Measurements from ENCODE around the gene ZMAT3. TPM values are rescaled to one million over a fixed set of nuclear protein-coding genes. Genes with fewer than 3 reads are reported as not detected.
A peak's percentile ranks its signal among the peaks of the same experiment; 100 is the strongest.

Gene ZMAT3
- polyA plus RNA-seq, 1 of the 3 experiments (the other 2 are of a cell fraction) = 11.9 TPM

- H3K27me3 ChIP-seq (ENCODE audit: insufficient read depth) = no peaks in the 10 kb centered on the region
- no peak overlapping the region for H2AFZ ChIP-seq (ENCODE audit: low read depth)
- no peaks in the 10 kb centered on the region for H3K79me2 ChIP-seq (ENCODE audit: insufficient read depth)
- H3F3A ChIP-seq (replicated peaks; ENCODE audit: insufficient read depth) = no peaks in the 10 kb centered on the region
- no peak overlapping the region for H3K9ac ChIP-seq
- TF ChIP-seq GATA2 (CRISPR knock-in tag; IDR thresholded peaks at IDR 0.05) (no peak), RAD21 (IDR thresholded peaks at IDR 0.05; ENCODE audit: low read length) (no peak), CTCF (IDR thresholded peaks at IDR 0.05) (no peak), MAX (IDR thresholded peaks at IDR 0.05; ENCODE audit: low read depth) (no peak), EP300 (IDR thresholded peaks at IDR 0.05; ENCODE audit: borderline replicate concordance in 1 of 2, low read depth in 1 of 2, low read length in 1 of 2) (no peak), NFIC (IDR thresholded peaks at IDR 0.05; ENCODE audit: borderline replicate concordance) (no peak), ELF1 (IDR thresholded peaks at IDR 0.05) (no peak), YY1 (IDR thresholded peaks at IDR 0.05; ENCODE audit: low read depth) (no peak), TCF12 (IDR thresholded peaks at IDR 0.05) (no peak), POLR2AphosphoS5 (IDR thresholded peaks at IDR 0.05; ENCODE audit: low read depth, low read length) (no peak), USF1 (IDR thresholded peaks at IDR 0.05; ENCODE audit: borderline replicate concordance, low read depth) (no peak)
- H3K27ac ChIP-seq (ENCODE audit: low read depth in 2 of 2, low read length in 1 of 2) = no peak overlapping the region
- no peaks in the 10 kb centered on the region for H3K9me2 ChIP-seq
- H3K9me3 ChIP-seq = no peaks in the 10 kb centered on the region
- POLR2A ChIA-PET = no interaction called here
- CTCF ChIA-PET = interaction anchor here (1.2 to 3.4 kb wide), 4 partner anchors 8 to 648 kb away, joined by 3 to 24 read pairs (median 4); partner anchors contain the start of gene ZMAT3
- H3K4me3 ChIP-seq (ENCODE audit: low read depth in 2 of 2, low read length in 1 of 2) = no peak overlapping the region
- no peaks in the 10 kb centered on the region for H3K36me3 ChIP-seq (replicated peaks in 1 of 2; ENCODE audit: control insufficient read depth in 1 of 2, insufficient read depth in 2 of 2, low read length in 1 of 2)
- no peaks in the 10 kb centered on the region for H4K20me1 ChIP-seq (ENCODE audit: insufficient read depth)
- DNase-seq = no peak
- no peaks in the 10 kb centered on the region for H3K4me1 ChIP-seq (ENCODE audit: control insufficient read depth in 1 of 2, insufficient read depth in 2 of 2, low read depth in 1 of 2, low read length in 1 of 2)
- no peak overlapping the region for H3K4me2 ChIP-seq
- 38% methylated on average over 2 of the region's 2 CpGs for WGBS (ENCODE audit: low lambda C conversion rate)
These were observed 12.4 kb upstream of the ZMAT3 start for GRCh38 chr3:179083977-179084376.

GRCh38 chr3:179082416-179082815, 10.8 kb upstream of the ZMAT3 start:
- DNase-seq = no peak
- Histone ChIP-seq H3F3A (replicated peaks; ENCODE audit: insufficient read depth) (no peaks in the 10 kb centered on the region), H3K36me3 (replicated peaks in 1 of 2; ENCODE audit: control insufficient read depth in 1 of 2, insufficient read depth in 2 of 2, low read length in 1 of 2) (no peaks in the 10 kb centered on the region), H3K9ac (no peak overlapping the region), H3K4me1 (ENCODE audit: control insufficient read depth in 1 of 2, insufficient read depth in 2 of 2, low read depth in 1 of 2, low read length in 1 of 2) (no peaks in the 10 kb centered on the region), H3K4me3 (ENCODE audit: low read depth in 2 of 2, low read length in 1 of 2) (no peak overlapping the region), H3K27me3 (ENCODE audit: insufficient read depth) (no peaks in the 10 kb centered on the region), H3K4me2 (no peak overlapping the region), H3K79me2 (ENCODE audit: insufficient read depth) (no peaks in the 10 kb centered on the region), H3K27ac (ENCODE audit: low read depth in 2 of 2, low read length in 1 of 2) (no peak overlapping the region), H3K9me2 (no peaks in the 10 kb centered on the region), H4K20me1 (ENCODE audit: insufficient read depth) (no peaks in the 10 kb centered on the region), H2AFZ (ENCODE audit: low read depth) (no peak overlapping the region), H3K9me3 (no peaks in the 10 kb centered on the region)
- POLR2A ChIA-PET = no interaction called here
- CTCF ChIA-PET = interaction anchor here (0.9 to 3.4 kb wide), 6 partner anchors 10 to 239 kb away, joined by 3 to 24 read pairs (median 5); partner anchors contain the start of gene ZMAT3
- TF ChIP-seq FOSL2 (IDR thresholded peaks at IDR 0.05; ENCODE audit: borderline replicate concordance, low read depth) (0 out of 2 replicates have a peak, but pooled peaks have one; percentile 4), TCF12 (IDR thresholded peaks at IDR 0.05) (no peak)
- 59% methylated on average over 3 of the region's 3 CpGs for WGBS (ENCODE audit: low lambda C conversion rate)

All from SK-N-SH (cell line).